Lower leg skin (tissue), 3 donors: ENCODE results near the gene PRLR.

ENCODE experiments used
- CTCF ChIP-seq, 3 donors: fragments of 450-650 bp; IDR thresholded peaks; one replicate each; pipeline ENCODE4 v1.5.1; 2016; ENCODE audit warnings: antibody characterized with exemption in 3 of 3, mild to moderate bottlenecking in 3 of 3, moderate library complexity in 2 of 3
- POLR2A ChIP-seq, 2 donors: fragments of 450-650 bp; IDR thresholded peaks; one replicate each; pipeline ENCODE4 v1.6.1; 2016 to 2017; ENCODE audit warnings: antibody characterized with exemption in 2 of 2, mild to moderate bottlenecking in 1 of 2, moderate library complexity in 1 of 2

- TF ChIP-seq CTCF (IDR thresholded peaks at IDR 0.05) (no peak), POLR2A (IDR thresholded peaks at IDR 0.05) (no peak)
These were observed 59.2 kb downstream of the PRLR start for GRCh38 chr5:35171078-35171477.
